Tibial nerve (tissue), 3 donors: ENCODE data around the gene TCP11L2.

Experiments
- POLR2A ChIP-seq, 2 donors: fragments of 450-650 bp; IDR thresholded peaks; one replicate each; pipeline ENCODE4 v1.6.1; 2017; ENCODE audit warnings: antibody characterized with exemption in 2 of 2, mild to moderate bottlenecking in 2 of 2, moderate library complexity in 2 of 2
- TF ChIP-seq, protein P1 (sequence below), 5 experiments: fragments of 200-600 bp in 3 of 5; fragments of 450-650 bp in 2 of 5; sonication (generic) in 3 of 5; IDR thresholded peaks; one replicate each; pipeline ENCODE4 v1.5.1; 2016 to 2019; ENCODE audit warnings: antibody characterized with exemption in 5 of 5, mild to moderate bottlenecking in 3 of 5, moderate library complexity in 2 of 5

DNA sequence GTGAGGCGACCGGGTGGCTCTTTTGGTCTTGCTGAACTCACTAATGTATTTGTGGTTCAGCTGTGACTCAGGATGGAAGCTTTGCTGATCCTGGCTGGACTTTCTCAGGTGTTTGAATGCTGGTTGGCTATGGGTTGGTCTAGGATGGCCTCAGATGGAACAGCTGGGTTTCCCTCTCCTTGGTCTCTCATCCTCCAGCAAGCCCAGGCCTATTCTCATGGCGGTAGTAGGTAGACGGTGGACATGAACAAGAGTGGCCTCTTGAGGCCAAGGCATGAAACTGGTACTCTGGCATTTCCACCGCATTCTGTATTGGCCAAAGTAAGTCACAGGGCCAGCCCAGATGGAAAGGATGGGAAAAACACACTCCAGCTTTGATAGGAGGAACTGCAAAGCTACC lies 43.2 kb downstream of the TCP11L2 start:
- TF ChIP-seq POLR2A (IDR thresholded peaks at IDR 0.05): no peak
- TF ChIP-seq, protein P1, sequence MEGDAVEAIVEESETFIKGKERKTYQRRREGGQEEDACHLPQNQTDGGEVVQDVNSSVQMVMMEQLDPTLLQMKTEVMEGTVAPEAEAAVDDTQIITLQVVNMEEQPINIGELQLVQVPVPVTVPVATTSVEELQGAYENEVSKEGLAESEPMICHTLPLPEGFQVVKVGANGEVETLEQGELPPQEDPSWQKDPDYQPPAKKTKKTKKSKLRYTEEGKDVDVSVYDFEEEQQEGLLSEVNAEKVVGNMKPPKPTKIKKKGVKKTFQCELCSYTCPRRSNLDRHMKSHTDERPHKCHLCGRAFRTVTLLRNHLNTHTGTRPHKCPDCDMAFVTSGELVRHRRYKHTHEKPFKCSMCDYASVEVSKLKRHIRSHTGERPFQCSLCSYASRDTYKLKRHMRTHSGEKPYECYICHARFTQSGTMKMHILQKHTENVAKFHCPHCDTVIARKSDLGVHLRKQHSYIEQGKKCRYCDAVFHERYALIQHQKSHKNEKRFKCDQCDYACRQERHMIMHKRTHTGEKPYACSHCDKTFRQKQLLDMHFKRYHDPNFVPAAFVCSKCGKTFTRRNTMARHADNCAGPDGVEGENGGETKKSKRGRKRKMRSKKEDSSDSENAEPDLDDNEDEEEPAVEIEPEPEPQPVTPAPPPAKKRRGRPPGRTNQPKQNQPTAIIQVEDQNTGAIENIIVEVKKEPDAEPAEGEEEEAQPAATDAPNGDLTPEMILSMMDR (IDR thresholded peaks at IDR 0.05): peak in 3 of 5 experiments; percentile 18 to 51 (median 27)
